Measurements from ENCODE around the gene ELP4. TPM values are rescaled to one million over a fixed set of nuclear protein-coding genes. Genes with fewer than 3 reads are reported as not detected.
A peak's percentile ranks its signal among the peaks of the same experiment; 100 is the strongest.

The ELP4 gene
- total RNA-seq, 2 donors from 2014 or later = 16.9 TPM

DNA sequence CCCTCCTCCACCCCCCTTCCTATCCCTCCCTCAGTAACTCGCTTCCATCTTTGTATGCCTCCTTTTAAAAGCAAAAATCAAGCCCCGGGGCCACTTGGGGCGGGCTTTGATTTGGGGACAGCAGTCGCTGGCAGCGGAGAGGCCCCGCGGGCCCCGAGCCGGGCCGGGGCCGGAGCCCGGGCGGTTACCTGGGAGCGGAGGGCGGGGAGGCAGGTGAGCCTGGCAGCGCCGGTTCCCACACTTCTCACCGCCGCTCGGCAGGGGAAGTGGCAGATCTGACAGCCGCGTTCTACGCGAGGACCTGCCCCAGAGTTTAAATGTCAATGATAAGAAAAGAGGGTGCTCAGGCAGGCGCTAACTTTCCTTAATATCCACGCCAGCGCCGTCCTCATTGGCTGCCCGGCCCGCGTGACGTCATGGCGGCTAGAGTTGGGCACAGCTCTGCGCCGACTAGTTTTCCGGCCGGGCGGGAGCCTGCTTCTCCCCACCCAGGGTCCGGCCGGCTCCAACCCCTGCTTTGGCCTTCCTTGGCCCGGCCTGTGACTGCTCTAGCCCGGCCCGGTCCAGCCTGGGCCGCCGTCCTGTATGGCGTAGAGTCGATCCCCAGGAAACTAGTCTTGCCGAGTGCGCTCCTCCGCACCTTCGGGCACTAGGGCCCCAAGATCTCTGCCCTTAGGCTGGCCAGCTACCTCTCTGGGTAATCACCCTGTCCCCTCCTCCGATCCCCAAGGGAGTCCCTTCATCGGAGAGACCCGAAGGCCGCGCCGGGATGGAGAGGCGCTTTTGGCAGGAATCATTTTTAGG is 308.3 kb downstream of the ELP4 start:
- TF ChIP-seq, protein P1, sequence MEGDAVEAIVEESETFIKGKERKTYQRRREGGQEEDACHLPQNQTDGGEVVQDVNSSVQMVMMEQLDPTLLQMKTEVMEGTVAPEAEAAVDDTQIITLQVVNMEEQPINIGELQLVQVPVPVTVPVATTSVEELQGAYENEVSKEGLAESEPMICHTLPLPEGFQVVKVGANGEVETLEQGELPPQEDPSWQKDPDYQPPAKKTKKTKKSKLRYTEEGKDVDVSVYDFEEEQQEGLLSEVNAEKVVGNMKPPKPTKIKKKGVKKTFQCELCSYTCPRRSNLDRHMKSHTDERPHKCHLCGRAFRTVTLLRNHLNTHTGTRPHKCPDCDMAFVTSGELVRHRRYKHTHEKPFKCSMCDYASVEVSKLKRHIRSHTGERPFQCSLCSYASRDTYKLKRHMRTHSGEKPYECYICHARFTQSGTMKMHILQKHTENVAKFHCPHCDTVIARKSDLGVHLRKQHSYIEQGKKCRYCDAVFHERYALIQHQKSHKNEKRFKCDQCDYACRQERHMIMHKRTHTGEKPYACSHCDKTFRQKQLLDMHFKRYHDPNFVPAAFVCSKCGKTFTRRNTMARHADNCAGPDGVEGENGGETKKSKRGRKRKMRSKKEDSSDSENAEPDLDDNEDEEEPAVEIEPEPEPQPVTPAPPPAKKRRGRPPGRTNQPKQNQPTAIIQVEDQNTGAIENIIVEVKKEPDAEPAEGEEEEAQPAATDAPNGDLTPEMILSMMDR (IDR thresholded peaks at IDR 0.05) = no peak
- Histone ChIP-seq H3K27ac (no peak overlapping the region), H3K36me3 (no peaks in the 10 kb centered on the region), H3K4me1 (ENCODE audit: control insufficient read depth in 1 of 2, low read depth in 2 of 2) (peaks cover 46 to 56% of the 10 kb centered on the region in 2 donors), H3K27me3 (replicated peaks; ENCODE audit: insufficient read depth) (peaks cover 43% of the 10 kb centered on the region), H3K4me3 (peak overlapping the region; percentile 58), H3K9me3 (no peaks in the 10 kb centered on the region)
- ATAC-seq (ENCODE audit: insufficient number of reproducible peaks, low FRiP score, low read depth) = no peak
- no peak for DNase-seq (ENCODE audit: low spot score)

- DNase-seq (ENCODE audit: low spot score) (no peak), ATAC-seq (ENCODE audit: insufficient number of reproducible peaks, low FRiP score, low read depth) (no peak)
- Histone ChIP-seq H3K36me3 (no peaks in the 10 kb centered on the region), H3K27ac (no peak overlapping the region), H3K4me3 (no peak overlapping the region), H3K9me3 (no peaks in the 10 kb centered on the region), H3K27me3 (replicated peaks; ENCODE audit: insufficient read depth) (peaks cover 43% of the 10 kb centered on the region), H3K4me1 (ENCODE audit: control insufficient read depth in 1 of 2, low read depth in 2 of 2) (peaks cover 43 to 52% of the 10 kb centered on the region in 2 donors)
- TF ChIP-seq, protein P1 (IDR thresholded peaks at IDR 0.05) = no peak
Measured at GRCh38 chr11:31818425-31818755, 308.8 kb downstream of the ELP4 start.

- Histone ChIP-seq H3K27me3 (replicated peaks; ENCODE audit: insufficient read depth) (peaks cover 43% of the 10 kb centered on the region), H3K9me3 (no peaks in the 10 kb centered on the region), H3K27ac (no peak overlapping the region), H3K4me3 (no peak overlapping the region), H3K4me1 (ENCODE audit: control insufficient read depth in 1 of 2, low read depth in 2 of 2) (peaks cover 37 to 47% of the 10 kb centered on the region in 2 donors), H3K36me3 (no peaks in the 10 kb centered on the region)
- ATAC-seq (ENCODE audit: insufficient number of reproducible peaks, low FRiP score, low read depth) (no peak), DNase-seq (ENCODE audit: low spot score) (no peak)
- TF ChIP-seq, protein P1 (IDR thresholded peaks at IDR 0.05) = no peak
Measured at GRCh38 chr11:31818874-31819331, 309.3 kb downstream of the ELP4 start.

DNA sequence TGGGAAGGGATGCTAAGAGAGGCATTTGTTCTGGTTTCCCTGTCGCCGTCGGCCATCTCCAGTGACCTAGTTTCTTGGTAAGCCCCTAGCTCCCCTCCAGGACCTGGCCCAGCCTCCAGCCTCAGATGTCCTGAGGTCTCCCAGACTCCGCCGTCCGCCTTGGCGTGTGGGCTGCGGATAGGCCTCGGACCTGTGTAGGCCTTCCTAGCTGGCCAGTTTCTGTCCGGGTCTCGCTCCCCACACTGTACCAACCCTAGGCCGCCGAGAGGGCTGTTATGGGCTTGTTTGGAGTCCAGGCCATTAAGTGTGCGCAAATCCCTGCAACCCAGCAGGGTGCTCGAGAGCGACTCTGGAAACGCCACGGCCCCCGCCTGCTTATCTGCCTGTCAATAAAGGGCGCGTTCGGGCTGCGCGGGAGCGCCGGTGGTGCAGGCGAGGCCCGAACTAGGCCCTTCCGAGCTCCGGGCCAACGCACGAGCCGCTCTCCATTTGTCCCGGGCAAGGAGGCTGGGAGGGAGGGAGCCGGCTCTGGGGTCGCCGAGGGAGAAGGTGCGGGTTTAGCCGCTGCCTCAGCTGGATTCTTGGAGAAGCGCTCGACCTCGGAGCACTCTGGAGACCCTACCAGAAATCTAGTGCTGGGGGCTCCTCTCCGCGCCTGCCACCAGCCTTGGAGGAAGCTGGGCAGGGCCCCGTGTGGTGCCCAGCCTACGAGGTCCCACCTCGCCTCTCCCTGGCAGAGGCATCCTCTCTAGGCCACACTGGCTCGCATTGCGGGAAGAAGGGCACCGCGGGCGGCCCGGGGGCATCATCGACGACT is 310.3 kb downstream of the ELP4 start:
- Histone ChIP-seq H3K4me1 (ENCODE audit: control insufficient read depth in 1 of 2, low read depth in 2 of 2) (peaks cover 32 to 37% of the 10 kb centered on the region in 2 donors), H3K27ac (no peak overlapping the region), H3K4me3 (no peak overlapping the region), H3K36me3 (no peaks in the 10 kb centered on the region), H3K9me3 (no peaks in the 10 kb centered on the region), H3K27me3 (replicated peaks; ENCODE audit: insufficient read depth) (peaks cover 43% of the 10 kb centered on the region)
- TF ChIP-seq, protein P1 (IDR thresholded peaks at IDR 0.05) = no peak
- ATAC-seq (ENCODE audit: insufficient number of reproducible peaks, low FRiP score, low read depth) (no peak), DNase-seq (ENCODE audit: low spot score) (no peak)

DNA sequence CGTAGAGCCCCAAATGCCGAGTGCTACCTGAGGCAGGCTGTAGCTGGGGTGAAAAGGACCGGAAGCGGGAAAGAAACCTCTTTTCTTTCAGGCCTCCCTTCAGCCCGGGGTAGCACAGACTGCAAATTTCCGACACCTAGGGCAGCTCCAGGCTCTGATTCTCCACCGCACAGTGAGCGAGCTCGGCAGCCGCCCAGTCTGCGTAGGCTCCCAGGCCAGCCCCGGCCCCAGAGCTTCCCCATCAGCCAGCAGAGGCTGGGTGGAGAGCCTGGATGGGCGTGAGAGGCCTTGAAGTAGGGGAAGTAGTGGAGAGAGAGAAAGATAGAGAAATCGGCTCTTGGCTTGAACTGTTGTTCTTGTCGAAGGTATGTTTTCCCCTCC is 310.9 kb downstream of the ELP4 start:
- H3K27me3 ChIP-seq (replicated peaks; ENCODE audit: insufficient read depth) = peaks cover 49% of the 10 kb centered on the region
- H3K9me3 ChIP-seq = no peaks in the 10 kb centered on the region
- no peaks in the 10 kb centered on the region for H3K36me3 ChIP-seq
- TF ChIP-seq, protein P1 (IDR thresholded peaks at IDR 0.05) = no peak
- H3K4me3 ChIP-seq = no peak overlapping the region
- peaks cover 29 to 36% of the 10 kb centered on the region in 2 donors for H3K4me1 ChIP-seq (ENCODE audit: control insufficient read depth in 1 of 2, low read depth in 2 of 2)
- no peak for DNase-seq (ENCODE audit: low spot score)
- no peak for ATAC-seq (ENCODE audit: insufficient number of reproducible peaks, low FRiP score, low read depth)
- H3K27ac ChIP-seq = no peak overlapping the region

All from thoracic aorta (tissue), 2 donors.